ENCODE data around the gene PRR13.
"Not testable (repeated sequence)": the region's sequence is repeated elsewhere in the genome, so short reads cannot be mapped to it uniquely, and the experiment has no call there.

PRR13 gene

DNA sequence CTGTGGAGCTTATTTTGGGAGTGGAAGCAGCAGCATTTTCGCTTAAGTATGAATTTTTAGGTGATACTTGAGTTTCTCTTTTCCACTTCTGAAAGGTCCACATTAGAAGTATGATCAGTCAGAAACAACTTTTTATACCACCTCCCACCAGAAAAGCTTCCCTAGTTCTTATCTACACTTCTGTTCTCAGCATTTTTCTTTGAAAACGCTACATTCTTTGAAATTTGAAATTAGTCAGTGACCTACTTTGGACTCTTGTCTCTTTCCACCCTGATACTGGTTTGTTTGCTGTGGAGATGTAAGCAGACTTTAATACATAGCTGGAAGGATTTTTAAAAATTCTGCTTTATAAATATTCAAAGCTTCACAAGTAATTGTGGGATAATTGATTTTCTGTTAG, 32.5 kb downstream of the PRR13 start:
- TF ChIP-seq POLR2AphosphoS5 (IDR thresholded peaks at IDR 0.05; ENCODE audit: borderline replicate concordance, low read depth, low read length) (no peak), EZH2 (IDR thresholded peaks at IDR 0.05) (no peak), FOXP2 (optimal IDR thresholded peaks at IDR 0.05; ENCODE audit: control extremely low read depth, extremely low read length, insufficient read depth) (no peak)
- Histone ChIP-seq H3K27ac (no peak overlapping the region), H3K9ac (ENCODE audit: insufficient read length) (peak overlapping the region; percentile 36), H3K9me3 (ENCODE audit: low read depth, low read length) (no peaks in the 10 kb centered on the region), H3K4me3 (no peak overlapping the region), H3K36me3 (ENCODE audit: insufficient read depth, low read length) (peaks cover 99% of the 10 kb centered on the region)
- no peak for DNase-seq (ENCODE audit: low read depth, low spot score)

DNA sequence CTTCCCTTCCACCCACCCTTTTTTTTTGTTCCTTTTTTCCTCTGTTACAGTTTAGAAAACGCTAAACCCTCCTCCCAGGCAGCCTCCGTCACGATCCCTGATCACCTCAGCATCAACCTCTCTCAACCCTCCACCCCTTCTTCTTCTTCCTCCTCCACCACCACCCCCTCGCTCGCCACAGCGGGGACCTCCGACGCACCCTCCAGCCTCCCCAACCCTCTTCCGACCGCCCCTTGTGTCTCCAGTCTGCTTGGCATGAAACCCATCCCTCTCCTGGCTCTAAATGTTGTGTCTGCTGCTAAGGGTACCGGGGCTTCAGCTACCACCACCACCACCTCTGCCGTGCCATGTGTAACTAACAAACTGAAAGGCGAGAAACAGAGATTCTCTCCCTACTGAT, 33.3 kb downstream of the PRR13 start:
- Histone ChIP-seq H3K9ac (ENCODE audit: insufficient read length) (no peak overlapping the region), H3K27ac (no peak overlapping the region; the same call in 1 of the 2 replicates), H3K4me3 (no peak overlapping the region), H3K9me3 (ENCODE audit: low read depth, low read length) (no peaks in the 10 kb centered on the region), H3K36me3 (ENCODE audit: insufficient read depth, low read length) (peaks cover 99% of the 10 kb centered on the region)
- no peak for TF ChIP-seq EZH2 (IDR thresholded peaks at IDR 0.05)
- no peak for TF ChIP-seq FOXP2 (optimal IDR thresholded peaks at IDR 0.05; ENCODE audit: control extremely low read depth, extremely low read length, insufficient read depth)
- TF ChIP-seq POLR2AphosphoS5 (IDR thresholded peaks at IDR 0.05; ENCODE audit: borderline replicate concordance, low read depth, low read length), result no peak
- no peak for DNase-seq (ENCODE audit: low read depth, low spot score)

DNA sequence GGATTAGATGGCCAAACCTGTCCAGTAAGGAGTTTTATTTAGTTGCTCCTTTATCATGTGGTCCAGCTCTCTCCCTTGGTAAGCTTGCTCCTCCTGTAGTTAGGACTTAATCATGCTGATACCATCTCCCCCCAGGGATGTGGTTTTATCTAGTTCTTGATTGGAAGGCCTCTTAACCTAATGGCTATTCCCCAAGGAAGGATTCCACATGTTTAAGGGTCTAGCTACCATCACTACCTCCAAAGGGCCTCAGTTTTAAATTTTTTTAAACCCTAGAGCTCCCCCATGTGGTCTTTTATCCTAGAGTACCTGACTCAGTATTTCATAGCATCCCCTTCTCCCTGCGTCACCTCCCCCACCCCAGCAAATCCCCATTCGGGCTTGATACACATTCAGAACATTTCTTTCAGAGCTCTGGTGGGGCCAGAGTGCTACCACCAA, 35.3 kb downstream of the PRR13 start:
- no peak for DNase-seq (ENCODE audit: low read depth, low spot score)
- H3K36me3 ChIP-seq (ENCODE audit: insufficient read depth, low read length), result peaks cover 100% of the 10 kb centered on the region
- no peak overlapping the region for H3K4me3 ChIP-seq
- H3K9ac ChIP-seq (ENCODE audit: insufficient read length), result no peak overlapping the region
- no peaks in the 10 kb centered on the region for H3K9me3 ChIP-seq (ENCODE audit: low read depth, low read length)
- peak overlapping the region; percentile 44; the same call in 1 of the 2 replicates for H3K27ac ChIP-seq
- TF ChIP-seq FOXP2 (optimal IDR thresholded peaks at IDR 0.05; ENCODE audit: control extremely low read depth, extremely low read length, insufficient read depth) (no peak), EZH2 (IDR thresholded peaks at IDR 0.05) (no peak), POLR2AphosphoS5 (IDR thresholded peaks at IDR 0.05; ENCODE audit: borderline replicate concordance, low read depth, low read length) (no peak)

DNA sequence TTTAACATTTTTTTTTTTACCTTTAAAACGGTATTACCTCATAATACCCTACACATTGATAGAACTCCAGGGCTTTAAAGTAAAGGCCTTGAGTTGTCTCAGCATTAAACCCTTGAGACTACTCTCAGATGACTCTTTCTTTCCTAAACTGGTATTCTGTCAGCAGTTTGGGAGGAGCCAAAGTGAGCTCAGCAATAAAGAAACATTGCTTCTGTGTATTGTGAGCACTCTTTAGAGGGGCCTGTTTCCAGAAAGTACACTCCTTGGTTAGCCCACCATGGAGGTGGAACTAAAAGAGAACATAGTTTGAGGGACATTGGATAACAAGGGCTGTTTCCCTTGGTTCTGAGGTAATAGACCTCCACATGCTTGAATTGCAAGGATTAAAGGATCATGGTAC, 37.3 kb downstream of the PRR13 start:
- Histone ChIP-seq H3K4me3 (no peak overlapping the region), H3K9me3 (ENCODE audit: low read depth, low read length) (no peaks in the 10 kb centered on the region), H3K27ac (peak overlapping the region; percentile 80), H3K36me3 (ENCODE audit: insufficient read depth, low read length) (peaks cover 89% of the 10 kb centered on the region), H3K9ac (ENCODE audit: insufficient read length) (no peak overlapping the region)
- no peak for DNase-seq (ENCODE audit: low read depth, low spot score)
- TF ChIP-seq FOXP2 (optimal IDR thresholded peaks at IDR 0.05; ENCODE audit: control extremely low read depth, extremely low read length, insufficient read depth) (no peak), POLR2AphosphoS5 (IDR thresholded peaks at IDR 0.05; ENCODE audit: borderline replicate concordance, low read depth, low read length) (no peak), EZH2 (IDR thresholded peaks at IDR 0.05) (no peak)

DNA sequence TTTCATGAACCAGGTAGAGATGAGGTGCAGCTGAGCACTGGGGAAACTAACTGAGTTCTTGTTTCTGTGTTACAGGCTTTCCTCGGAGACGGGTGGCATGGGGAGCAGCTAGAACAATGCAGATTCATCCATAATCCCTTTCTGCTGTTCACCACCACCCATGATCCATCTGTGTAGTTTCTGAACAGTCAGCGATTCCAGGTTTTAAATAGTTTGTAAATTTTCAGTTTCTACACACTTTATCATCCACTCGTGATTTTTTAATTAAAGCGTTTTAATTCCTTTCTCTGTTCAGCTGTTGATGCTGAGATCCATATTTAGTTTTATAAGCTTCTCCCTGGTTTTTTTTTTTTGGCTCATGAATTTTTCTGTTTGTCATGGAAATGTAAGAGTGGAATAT, 37.8 kb downstream of the PRR13 start:
- Histone ChIP-seq H3K36me3 (ENCODE audit: insufficient read depth, low read length) (peaks cover 84% of the 10 kb centered on the region), H3K9ac (ENCODE audit: insufficient read length) (no peak overlapping the region), H3K9me3 (ENCODE audit: low read depth, low read length) (no peaks in the 10 kb centered on the region), H3K4me3 (no peak overlapping the region), H3K27ac (peak overlapping the region; percentile 80)
- no peak for DNase-seq (ENCODE audit: low read depth, low spot score)
- TF ChIP-seq EZH2 (IDR thresholded peaks at IDR 0.05), result no peak
- TF ChIP-seq FOXP2 (optimal IDR thresholded peaks at IDR 0.05; ENCODE audit: control extremely low read depth, extremely low read length, insufficient read depth), result no peak
- no peak for TF ChIP-seq POLR2AphosphoS5 (IDR thresholded peaks at IDR 0.05; ENCODE audit: borderline replicate concordance, low read depth, low read length)

DNA sequence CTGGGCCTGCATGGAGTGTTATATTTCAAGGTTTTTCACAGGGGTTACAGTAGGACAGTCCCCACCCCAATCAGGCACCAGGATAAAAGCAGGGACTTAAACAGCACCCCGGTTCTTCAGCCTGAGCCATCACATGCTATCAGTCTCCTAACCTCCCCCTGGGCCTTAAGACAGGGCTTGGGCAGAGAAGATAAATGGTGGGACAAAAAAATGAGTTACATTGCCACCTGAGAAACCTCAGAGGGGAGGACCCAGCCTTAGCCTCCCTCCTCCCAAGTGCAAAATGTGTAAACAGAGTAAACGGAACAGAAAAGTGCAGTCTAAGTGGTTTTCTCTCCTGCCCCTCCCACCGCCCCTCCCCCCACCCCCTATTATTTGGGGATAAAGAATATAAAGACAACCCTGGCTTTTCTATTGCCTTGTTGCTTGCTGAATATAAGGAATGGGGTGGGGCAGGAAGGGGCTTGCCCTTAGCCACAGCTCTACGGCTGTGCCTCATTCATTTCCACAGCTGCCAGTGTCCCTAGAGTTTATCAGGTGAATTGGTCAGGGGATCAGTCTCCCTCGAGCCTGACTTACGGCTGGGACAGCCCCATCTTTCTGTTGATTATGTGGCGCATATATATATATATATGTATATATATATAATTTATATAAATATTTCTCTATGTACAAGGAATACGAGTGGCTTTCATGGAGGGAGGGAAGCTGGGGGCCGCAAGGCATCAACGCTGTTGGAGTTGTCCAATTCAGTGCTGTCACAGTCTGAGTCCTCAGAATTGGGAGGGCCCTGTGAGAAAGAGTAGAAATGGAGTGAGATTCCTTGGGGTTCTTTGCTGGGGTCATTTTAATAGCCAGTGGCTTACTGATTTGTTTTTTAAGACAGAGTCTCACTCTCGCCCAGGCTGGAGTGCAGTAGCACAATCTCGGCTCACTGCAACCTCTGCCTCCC, 39.2 kb downstream of the PRR13 start:
- no peak overlapping the region for H3K9ac ChIP-seq (ENCODE audit: insufficient read length)

DNA sequence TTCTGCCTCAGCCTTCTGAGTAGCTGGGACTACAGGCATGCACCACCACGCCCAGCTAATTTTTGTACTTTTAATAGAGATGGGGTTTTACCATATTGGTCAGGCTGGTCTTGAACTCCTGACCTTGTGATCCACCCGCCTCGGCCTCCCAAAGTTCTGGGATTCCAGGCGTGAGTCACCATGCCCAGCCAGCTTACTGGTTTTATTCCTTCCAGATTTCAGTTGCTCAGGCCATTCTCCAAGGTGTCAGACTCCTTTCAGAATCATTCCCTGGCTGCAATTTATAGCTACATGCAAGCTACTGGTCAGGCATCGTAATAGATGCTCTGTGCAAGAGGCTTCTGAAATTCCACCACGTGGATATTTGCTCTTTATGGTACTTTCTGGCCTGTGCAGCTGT, 39.9 kb downstream of the PRR13 start:
- H3K9me3 ChIP-seq (ENCODE audit: low read depth, low read length); H3K4me3 ChIP-seq; DNase-seq (ENCODE audit: low read depth, low spot score); H3K9ac ChIP-seq (ENCODE audit: insufficient read length): not testable (repeated sequence)
- peak overlapping the region; percentile 54 for H3K27ac ChIP-seq
- peaks cover 73% of the 10 kb centered on the region for H3K36me3 ChIP-seq (ENCODE audit: insufficient read depth, low read length)

More for the DNA sequence above, 39.2 kb downstream of the PRR13 start:
- Histone ChIP-seq H3K27ac (peak overlapping the region; percentile 52; the same call in 1 of the 2 replicates), H3K9me3 (ENCODE audit: low read depth, low read length) (no peaks in the 10 kb centered on the region), H3K36me3 (ENCODE audit: insufficient read depth, low read length) (peaks cover 80% of the 10 kb centered on the region), H3K4me3 (no peak overlapping the region)
- DNase-seq (ENCODE audit: low read depth, low spot score), result no peak
- no peak for TF ChIP-seq FOXP2 (optimal IDR thresholded peaks at IDR 0.05; ENCODE audit: control extremely low read depth, extremely low read length, insufficient read depth)
- peak; percentile 40; the same call in 1 of the 2 replicates for TF ChIP-seq POLR2AphosphoS5 (IDR thresholded peaks at IDR 0.05; ENCODE audit: borderline replicate concordance, low read depth, low read length)

DNA sequence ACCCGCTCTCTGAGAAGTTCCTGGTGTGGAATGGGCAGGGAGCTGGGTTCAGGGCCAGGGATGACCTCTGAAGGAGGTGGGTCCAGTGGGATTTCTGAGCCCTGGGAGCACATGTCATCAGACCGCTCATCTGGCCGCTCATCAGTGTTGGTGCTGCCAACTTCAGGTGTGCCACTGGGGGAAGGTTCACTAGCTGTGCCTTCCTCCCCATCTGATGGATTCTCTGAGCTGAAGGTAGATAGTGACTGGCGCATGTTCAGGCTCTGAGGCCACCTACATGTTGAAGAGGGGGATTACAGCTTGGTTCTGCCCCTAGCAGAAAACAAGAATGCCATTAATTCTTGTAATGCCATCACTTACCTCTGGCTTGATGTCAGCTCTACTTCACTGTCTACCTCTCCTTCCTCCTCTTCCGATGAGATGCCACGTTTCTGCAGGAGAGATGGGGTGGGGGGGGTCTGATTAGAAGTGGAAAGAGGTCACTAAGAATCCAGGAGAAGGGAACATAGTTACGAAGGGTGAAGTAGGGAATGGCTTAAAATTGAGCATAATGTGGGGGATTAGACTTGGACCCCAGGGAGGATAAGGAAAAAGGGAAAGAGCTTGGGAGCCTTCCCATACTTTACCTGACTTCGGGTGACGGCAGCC, 40.5 kb downstream of the PRR13 start:
- Histone ChIP-seq H3K9me3 (ENCODE audit: low read depth, low read length) (no peaks in the 10 kb centered on the region), H3K9ac (ENCODE audit: insufficient read length) (no peak overlapping the region), H3K4me3 (no peak overlapping the region), H3K36me3 (ENCODE audit: insufficient read depth, low read length) (peaks cover 67% of the 10 kb centered on the region), H3K27ac (peak overlapping the region; percentile 54)
- TF ChIP-seq POLR2AphosphoS5 (IDR thresholded peaks at IDR 0.05; ENCODE audit: borderline replicate concordance, low read depth, low read length) (no peak; the same call in none of the 2 replicates), FOXP2 (optimal IDR thresholded peaks at IDR 0.05; ENCODE audit: control extremely low read depth, extremely low read length, insufficient read depth) (no peak), EZH2 (IDR thresholded peaks at IDR 0.05) (no peak)
- DNase-seq (ENCODE audit: low read depth, low spot score), result no peak
